Central memory CD4-positive, alpha-beta T cell (primary cell): ENCODE data around the gene USH1C.

Source experiments
- DNase-seq: peaks from one replicate; pipeline ENCODE4 v3.0.0; 2022
- total RNA-seq, 3 experiments: gene quantifications; one replicate each; lab custom pipeline; 2026; lab: John Stamatoyannopoulos, UW

The USH1C gene
- 0 reads per million in 3 experiments for total RNA-seq

- DNase-seq, result no peak
Measured at GRCh38 chr11:17544181-17544622, at the start of gene USH1C. Gene USH1C, minus strand, starts transcription at chr11:17544416. Its CDS starts 109 bp downstream, at chr11:17544307.

- DNase-seq, result no peak
Measured at GRCh38 chr11:17593466-17594245, 49.4 kb upstream of the USH1C start.

- no peak for DNase-seq
Measured at GRCh38 chr11:17591293-17591692, 47.1 kb upstream of the USH1C start.

DNA sequence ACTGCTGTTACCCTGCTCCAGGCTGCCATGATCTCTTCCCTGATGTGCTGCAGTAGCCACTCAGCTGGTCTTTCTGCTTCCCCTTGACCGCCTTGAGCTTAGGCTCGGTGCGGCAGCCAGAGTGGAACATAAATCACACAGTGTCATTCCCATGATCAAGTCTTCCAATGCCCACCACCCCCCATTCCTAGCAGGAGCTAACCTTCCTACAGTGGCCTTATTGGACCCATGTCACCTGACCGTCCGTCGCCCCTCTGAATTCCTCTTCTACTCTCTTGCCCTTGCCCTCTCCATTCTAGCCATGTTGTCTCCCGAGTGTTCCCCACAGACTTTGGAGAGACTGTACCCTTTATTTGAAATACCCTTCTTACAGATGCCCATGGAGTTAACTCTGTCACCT, 46.2 kb upstream of the USH1C start:
- DNase-seq, result no peak

DNA sequence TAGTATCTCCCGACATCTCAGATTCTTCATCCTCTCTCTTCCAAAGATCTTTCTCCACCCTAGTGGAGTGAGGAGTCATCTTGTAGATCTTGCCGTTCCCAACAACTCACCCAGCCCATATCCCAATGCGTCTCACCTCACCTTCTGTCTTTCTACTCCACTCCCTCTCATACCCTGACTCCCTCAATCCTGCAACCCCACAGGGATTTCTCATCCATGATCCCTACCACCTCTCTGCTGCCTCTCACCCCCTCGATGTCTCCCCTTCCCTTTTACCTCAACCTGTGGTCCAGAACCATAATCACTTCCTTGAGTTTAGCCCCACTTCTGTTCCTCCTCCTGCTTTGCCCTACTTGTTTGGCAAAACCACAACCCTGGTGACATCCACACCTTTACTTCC, 44.5 kb upstream of the USH1C start:
- no peak for DNase-seq

DNA sequence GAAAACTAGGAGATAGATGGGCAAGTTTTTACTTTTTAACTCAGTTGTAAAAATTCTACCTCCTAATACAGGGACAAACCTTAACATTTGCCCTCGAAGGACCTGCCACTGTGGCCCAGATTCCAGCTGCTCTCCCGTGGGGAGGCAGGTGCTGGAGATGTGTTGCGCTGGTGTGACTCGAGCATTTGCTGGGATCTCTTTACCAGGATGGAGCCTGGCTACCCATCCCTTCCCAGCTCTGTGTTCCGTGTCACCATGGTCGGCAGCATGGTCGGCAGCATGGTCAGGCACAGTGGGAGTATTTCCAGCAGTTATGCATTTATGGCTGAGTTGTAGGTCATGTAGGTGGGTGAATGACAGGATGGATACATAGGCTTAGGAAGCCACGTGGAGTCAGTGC, 44.0 kb upstream of the USH1C start:
- DNase-seq, result no peak

GRCh38 chr11:17585911-17586695, 41.9 kb upstream of the USH1C start:
- no peak for DNase-seq

DNA sequence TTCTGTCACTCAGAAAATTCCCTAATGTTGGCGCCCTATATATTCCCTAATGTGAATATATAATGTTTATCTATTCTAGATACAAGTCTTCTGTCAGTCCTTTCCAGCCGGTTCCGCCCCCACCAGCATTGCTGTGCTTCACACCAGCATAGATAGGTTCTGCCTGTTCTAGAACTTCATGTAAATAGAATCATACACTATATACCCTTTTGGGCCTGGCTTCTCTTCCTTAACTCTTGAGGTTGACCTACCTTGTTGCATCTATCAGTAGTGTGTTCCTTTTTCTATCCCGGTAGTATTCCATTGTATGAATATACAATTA, 37.5 kb upstream of the USH1C start:
- no peak for DNase-seq

DNA sequence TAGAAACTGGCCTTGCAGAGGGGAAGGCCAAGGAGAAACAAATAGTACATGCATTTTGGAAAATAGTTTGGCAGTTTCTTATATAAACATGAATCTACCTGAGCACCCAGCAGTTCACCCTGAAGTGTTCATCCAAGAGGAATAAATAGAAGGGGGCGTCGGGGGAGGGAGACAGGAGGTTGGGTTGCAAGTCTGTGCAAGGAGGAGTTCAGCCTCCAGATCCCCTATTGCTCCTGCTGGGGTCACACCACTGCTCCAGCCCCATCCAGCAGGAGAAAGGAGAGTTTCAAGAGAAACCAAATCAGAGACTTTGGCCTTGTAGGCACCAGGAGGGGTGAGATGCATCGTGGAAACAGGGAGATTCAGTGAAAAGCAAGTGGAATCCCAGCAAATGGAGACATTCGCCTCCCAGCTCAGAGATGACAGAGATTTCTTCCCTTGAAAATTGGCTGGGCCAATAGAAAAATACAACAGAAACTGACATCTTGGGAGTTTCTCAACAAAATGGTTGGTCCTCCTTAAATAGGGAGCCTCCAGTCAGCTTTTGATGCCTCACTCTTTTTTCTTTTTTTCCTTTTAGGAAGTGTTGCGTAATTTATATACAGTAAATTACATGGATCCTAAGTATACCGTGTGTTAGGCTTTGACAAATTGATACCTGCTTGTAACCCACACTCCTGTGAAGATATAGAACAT, 37.0 kb upstream of the USH1C start:
- no peak for DNase-seq

DNA sequence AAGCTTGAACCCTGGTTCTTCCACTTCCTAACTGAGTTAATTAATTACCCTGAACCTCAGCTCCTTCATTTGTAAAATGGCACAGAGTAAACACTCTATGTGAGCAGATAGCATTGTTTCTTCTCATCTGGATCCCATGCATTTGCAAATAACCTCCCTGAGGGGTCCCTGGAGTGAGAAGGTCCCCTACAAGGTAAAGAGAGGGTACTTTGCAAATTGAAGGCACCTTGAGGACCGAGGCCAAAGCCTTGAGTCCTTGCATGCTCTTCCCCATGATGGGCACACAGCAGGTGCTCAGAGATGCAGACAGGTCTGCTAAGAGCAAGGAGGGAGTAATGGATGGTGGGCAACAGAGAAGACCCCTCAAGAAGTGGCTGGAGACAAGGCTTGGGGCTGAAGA, 36.1 kb upstream of the USH1C start:
- no peak for DNase-seq

DNA sequence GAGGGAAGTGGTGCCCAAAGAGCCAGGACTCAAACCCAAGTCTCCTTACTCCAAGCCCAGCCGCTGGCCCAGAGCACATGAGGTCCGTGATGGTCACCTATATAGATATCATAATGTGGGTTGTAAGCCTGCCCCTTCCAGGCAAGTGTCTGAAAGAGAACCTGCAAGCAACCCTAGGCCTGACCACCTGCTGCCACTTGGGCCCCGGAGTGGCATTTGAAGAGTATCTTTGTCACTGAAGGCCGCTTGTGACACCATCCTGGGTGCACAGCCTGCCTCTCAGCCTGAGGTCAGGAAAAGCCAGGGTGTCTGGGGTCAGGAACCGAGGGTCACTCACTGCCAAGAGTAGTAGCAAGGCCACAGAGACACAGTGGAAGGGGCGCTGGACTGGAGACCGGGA, 35.2 kb upstream of the USH1C start:
- no peak for DNase-seq

DNA sequence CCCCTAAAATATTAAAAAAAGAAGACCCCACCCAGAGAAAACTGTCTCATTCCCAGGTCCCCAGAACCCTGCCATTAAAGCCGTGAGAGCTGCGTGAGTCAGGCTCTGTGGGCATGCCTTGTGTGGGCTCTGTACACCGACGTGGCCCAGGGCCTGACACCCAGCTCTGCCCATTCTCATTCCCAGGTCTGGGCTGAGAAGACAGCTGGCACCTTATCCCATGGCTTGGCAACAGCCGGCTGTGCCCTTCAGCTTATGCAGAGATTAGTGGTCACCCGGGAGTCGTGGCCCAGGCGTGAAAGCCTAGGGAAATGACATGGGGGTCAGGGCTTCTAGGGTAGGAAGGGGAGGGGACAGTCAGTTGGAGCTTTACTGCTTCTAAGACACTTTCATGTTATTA, 34.7 kb upstream of the USH1C start:
- DNase-seq, result no peak

- no peak for DNase-seq
Measured at GRCh38 chr11:17578296-17578695, 34.1 kb upstream of the USH1C start.

DNA sequence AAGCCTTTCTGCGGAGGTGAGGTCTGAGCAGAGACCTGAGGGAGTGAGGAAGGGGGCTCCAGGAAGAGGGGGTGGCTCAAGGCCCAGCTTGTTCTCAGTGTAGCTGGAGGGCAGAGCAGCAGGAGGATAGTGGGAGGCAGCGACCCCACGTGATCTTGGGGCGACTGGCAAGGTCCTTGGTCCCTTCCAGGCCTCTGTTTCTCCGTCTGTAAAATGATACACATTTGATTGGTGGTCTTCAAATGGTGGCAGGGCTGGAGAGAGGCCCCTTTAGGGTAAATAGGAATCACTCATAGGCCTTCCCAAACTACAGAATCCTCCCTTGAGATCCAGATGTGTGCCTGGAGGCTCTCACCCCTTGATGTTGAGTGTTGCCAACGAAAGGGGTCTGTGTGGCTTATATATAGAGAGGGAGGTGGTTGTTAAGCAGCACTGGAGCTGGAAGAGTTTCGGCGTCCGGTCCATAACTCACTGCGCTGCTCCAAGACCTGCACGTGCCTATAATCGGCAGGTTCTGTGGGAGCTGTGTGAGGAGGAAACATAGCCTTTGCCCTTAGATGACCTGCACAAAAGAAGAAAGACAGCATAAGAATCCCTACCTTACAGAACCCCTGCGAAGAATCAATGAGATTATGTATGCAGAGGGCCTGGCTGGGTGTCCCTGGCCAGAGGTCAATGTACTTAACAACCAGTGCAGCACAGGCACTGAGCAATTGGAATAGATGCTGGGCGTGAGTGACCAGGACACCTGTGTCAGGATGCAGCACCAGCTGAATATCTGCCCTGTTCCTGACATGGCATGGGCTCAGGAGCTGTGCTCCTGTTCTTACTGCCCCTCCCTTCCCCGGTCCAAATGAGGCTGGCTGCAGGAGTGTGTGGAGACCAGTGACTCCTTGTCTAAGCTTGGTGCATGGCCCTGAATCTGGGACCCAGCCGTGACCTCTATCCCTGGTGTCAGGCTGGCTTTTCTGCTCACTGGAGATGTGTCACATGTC, 31.5 kb upstream of the USH1C start:
- DNase-seq, result no peak

DNA sequence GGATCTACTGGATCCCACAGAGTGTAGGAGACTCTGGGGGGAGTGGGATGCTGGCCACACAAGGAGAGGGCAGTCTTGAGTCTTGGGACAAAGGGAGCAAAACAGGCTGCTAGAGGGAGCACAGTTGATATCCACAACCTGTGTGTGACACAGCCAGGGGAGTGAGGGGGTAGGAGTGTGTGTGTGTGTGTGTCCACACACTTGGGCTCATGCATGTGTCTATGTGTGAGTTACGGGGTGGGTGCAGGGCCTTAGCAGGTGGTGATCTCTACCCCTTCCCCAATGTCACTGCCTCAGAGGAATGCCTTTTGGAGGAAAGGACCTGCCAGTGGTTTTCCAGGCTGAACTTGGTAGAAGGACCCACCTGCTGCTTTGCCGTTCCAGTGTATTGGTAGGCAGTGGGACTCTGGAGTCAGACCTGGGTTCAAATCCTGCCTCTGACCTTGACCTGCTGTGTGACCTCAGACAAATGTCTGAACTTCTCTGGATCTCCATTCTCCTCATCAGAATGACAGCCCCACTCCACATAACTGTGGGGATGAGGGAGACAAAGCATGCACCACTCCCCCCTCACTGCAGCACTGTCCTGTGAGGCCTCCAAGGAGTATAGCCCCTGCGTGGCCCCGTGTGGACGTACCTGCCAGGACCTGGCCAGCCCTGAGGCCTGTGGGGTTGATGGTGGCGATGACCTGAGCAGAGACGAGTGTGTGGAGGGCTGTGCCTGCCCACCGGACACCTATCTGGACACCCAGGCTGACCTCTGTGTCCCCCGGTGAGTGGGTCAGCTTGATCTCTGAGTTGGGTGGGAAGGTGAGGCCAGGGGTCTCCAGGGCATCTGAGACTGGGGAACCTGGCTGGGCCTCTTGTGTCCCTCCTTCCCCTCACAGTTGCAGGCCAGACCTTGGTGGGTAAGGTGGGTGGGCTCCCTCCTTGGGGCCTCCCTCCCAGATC, 30.2 kb upstream of the USH1C start:
- no peak for DNase-seq

GRCh38 chr11:17573526-17573925, 29.3 kb upstream of the USH1C start:
- no peak for DNase-seq

DNA sequence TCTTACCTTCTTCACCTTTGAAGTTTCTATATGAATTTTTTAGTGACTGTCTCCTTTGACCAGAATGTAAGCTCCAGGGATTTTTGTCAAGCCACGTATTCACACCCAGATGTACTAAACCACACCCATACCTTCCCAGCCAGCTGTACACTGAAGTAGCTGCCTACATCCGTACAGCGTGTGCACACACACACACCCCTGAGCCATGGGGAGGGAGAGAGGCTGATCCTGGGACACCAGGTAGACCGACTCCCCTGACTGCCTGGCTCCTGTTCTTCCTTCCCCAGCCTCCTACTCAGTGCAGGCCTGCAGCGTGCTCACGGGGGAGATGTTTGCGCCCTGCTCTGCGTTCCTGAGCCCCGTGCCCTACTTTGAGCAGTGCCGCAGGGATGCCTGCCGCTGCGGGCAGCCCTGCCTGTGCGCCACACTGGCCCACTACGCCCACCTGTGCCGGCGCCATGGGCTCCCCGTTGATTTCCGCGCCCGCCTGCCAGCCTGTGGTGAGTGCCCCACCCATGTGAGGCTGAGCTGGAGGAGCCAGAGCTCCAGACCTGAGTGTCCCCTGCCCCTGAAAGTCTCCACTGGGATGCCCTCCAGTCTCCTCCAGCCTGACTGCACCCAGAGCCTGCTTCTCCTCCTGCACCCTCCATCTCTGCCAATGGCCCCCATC, 28.7 kb upstream of the USH1C start:
- DNase-seq, result no peak

GRCh38 chr11:17572359-17572690, 28.1 kb upstream of the USH1C start:
- DNase-seq, result no peak

GRCh38 chr11:17571431-17572358, 27.5 kb upstream of the USH1C start:
- no peak for DNase-seq

- no peak for DNase-seq
Measured at GRCh38 chr11:17570034-17570433, 25.8 kb upstream of the USH1C start.
